ENCODE measurements around the gene CD247.

GRCh38 chr1:167420510-167420909, 97.8 kb downstream of the CD247 start:
- no peak for TF ChIP-seq CTCF (IDR thresholded peaks at IDR 0.05 in 4 of 5, conservative IDR thresholded peaks at IDR 0.05 in 1 of 5)
- TF ChIP-seq POLR2A (IDR thresholded peaks at IDR 0.05) = no peak
